ENCODE measurements around the gene NTSR1.

NTSR1 gene

GRCh38 chr20:62716941-62717310, 8.3 kb downstream of the NTSR1 start:
- TF ChIP-seq CTCF (conservative IDR thresholded peaks at IDR 0.05) (no peak), ZFX (IDR thresholded peaks at IDR 0.05) (no peak)
- H3K27ac ChIP-seq, result no peak overlapping the region

- H3K27ac ChIP-seq, result no peak overlapping the region
- TF ChIP-seq CTCF (conservative IDR thresholded peaks at IDR 0.05) (no peak), ZFX (IDR thresholded peaks at IDR 0.05) (no peak)
Observed at GRCh38 chr20:62717933-62718332, 9.3 kb downstream of the NTSR1 start.

- TF ChIP-seq ZFX (IDR thresholded peaks at IDR 0.05), result no peak
- no peak for TF ChIP-seq CTCF (conservative IDR thresholded peaks at IDR 0.05)
- H3K27ac ChIP-seq, result no peak overlapping the region
Observed at GRCh38 chr20:62718546-62718945, 9.9 kb downstream of the NTSR1 start.

GRCh38 chr20:62719250-62719935, 10.8 kb downstream of the NTSR1 start:
- TF ChIP-seq ZFX (IDR thresholded peaks at IDR 0.05) (no peak), CTCF (conservative IDR thresholded peaks at IDR 0.05) (no peak)
- no peak overlapping the region for H3K27ac ChIP-seq

- no peak overlapping the region for H3K27ac ChIP-seq
- TF ChIP-seq CTCF (conservative IDR thresholded peaks at IDR 0.05) (no peak), ZFX (IDR thresholded peaks at IDR 0.05) (no peak)
Observed at GRCh38 chr20:62721511-62722370, 13.1 kb downstream of the NTSR1 start.

GRCh38 chr20:62722627-62723026, 14.0 kb downstream of the NTSR1 start:
- no peak overlapping the region for H3K27ac ChIP-seq
- TF ChIP-seq ZFX (IDR thresholded peaks at IDR 0.05) (no peak), CTCF (conservative IDR thresholded peaks at IDR 0.05) (no peak)

- H3K27ac ChIP-seq, result peak overlapping the region; percentile 32
- no peak for TF ChIP-seq ZFX (IDR thresholded peaks at IDR 0.05)
- TF ChIP-seq CTCF (conservative IDR thresholded peaks at IDR 0.05), result no peak
Observed at GRCh38 chr20:62723351-62723750, 14.7 kb downstream of the NTSR1 start.

Data from C4-2B (cell line).